Neutrophil (primary cell): ENCODE measurements around the gene HMGCS2.

Source experiments
- H3K27ac ChIP-seq: fragments of 200-600 bp; sonication (generic); 2 replicates; pipeline ENCODE4 v1.5.1; 2016; ENCODE audit warnings: mild to moderate bottlenecking, moderate library complexity
- H3K27me3 ChIP-seq: fragments of 200-600 bp; sonication (generic); 2 replicates; pipeline ENCODE4 v1.6.0; 2016; ENCODE audit warnings: mild to moderate bottlenecking
- H3K36me3 ChIP-seq: fragments of 200-600 bp; sonication (generic); 2 replicates; pipeline ENCODE4 v1.5.1; 2017
- H3K4me1 ChIP-seq, 2 experiments: fragments of 200-600 bp in 1 of 2; sonication (generic) in 1 of 2; 1 replicate in 1 of 2; 2 replicates in 1 of 2; pipeline versions ENCODE4 v1.5.1 to v1.6.1; 2013 to 2016; ENCODE audit warnings: low read depth in 1 of 2, low read length in 1 of 2, mild to moderate bottlenecking in 1 of 2, moderate library complexity in 1 of 2; ENCODE audit not compliant: control insufficient read depth in 1 of 2, insufficient read depth in 1 of 2
- H3K4me3 ChIP-seq, 2 experiments: fragments of 200-600 bp in 1 of 2; sonication (generic) in 1 of 2; 1 replicate in 1 of 2; 2 replicates in 1 of 2; pipeline ENCODE4 v1.5.1; 2013 to 2016; ENCODE audit warnings: low read depth in 1 of 2, low read length in 1 of 2, mild to moderate bottlenecking in 1 of 2, moderate library complexity in 1 of 2
- H3K9me3 ChIP-seq: fragments of 200-600 bp; sonication (generic); 2 replicates; pipeline ENCODE4 v1.5.1; 2016
- TF ChIP-seq, protein P1 (sequence below): fragments of 200-600 bp; sonication (generic); IDR thresholded peaks from 2 replicates; pipeline ENCODE4 v1.5.1; 2016; ENCODE audit warnings: antibody characterized with exemption

Gene HMGCS2

GRCh38 chr1:119725626-119726025, 43.1 kb downstream of the HMGCS2 start:
- H3K36me3 ChIP-seq, result no peaks in the 10 kb centered on the region
- TF ChIP-seq, protein P1, sequence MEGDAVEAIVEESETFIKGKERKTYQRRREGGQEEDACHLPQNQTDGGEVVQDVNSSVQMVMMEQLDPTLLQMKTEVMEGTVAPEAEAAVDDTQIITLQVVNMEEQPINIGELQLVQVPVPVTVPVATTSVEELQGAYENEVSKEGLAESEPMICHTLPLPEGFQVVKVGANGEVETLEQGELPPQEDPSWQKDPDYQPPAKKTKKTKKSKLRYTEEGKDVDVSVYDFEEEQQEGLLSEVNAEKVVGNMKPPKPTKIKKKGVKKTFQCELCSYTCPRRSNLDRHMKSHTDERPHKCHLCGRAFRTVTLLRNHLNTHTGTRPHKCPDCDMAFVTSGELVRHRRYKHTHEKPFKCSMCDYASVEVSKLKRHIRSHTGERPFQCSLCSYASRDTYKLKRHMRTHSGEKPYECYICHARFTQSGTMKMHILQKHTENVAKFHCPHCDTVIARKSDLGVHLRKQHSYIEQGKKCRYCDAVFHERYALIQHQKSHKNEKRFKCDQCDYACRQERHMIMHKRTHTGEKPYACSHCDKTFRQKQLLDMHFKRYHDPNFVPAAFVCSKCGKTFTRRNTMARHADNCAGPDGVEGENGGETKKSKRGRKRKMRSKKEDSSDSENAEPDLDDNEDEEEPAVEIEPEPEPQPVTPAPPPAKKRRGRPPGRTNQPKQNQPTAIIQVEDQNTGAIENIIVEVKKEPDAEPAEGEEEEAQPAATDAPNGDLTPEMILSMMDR, result no peak
- H3K4me3 ChIP-seq, result no peak overlapping the region
- H3K9me3 ChIP-seq, result no peaks in the 10 kb centered on the region
- H3K27ac ChIP-seq, result no peak overlapping the region
- H3K27me3 ChIP-seq, result no peaks in the 10 kb centered on the region
- no peaks in the 10 kb centered on the region for H3K4me1 ChIP-seq

- H3K4me1 ChIP-seq, result no peaks in the 10 kb centered on the region
- no peak overlapping the region for H3K27ac ChIP-seq
- H3K4me3 ChIP-seq, result no peak overlapping the region
- no peaks in the 10 kb centered on the region for H3K9me3 ChIP-seq
- H3K27me3 ChIP-seq, result no peaks in the 10 kb centered on the region
- H3K36me3 ChIP-seq, result no peaks in the 10 kb centered on the region
- TF ChIP-seq, protein P1, result no peak
Measured at GRCh38 chr1:119724611-119725218, 44.0 kb downstream of the HMGCS2 start.

DNA sequence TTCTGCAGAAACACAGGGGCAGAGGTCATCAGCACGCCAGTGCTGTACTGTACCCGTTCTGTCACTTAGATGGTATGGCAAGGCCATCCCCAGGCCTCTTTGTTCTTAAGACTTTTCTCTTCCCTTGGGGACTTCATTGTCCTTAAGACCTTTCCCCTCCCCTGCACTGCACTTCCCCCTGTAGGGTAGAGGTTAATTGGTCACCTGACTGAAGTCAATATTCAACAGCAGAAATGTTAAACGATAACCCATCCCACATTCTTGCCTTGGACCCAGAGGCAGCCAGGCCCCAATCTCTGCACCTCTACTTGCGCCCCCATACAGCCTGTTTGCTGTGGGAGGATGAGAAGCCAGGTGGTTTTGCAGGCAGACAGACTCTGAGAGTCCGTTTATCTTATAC, 46.8 kb downstream of the HMGCS2 start:
- no peaks in the 10 kb centered on the region for H3K9me3 ChIP-seq
- no peaks in the 10 kb centered on the region for H3K27me3 ChIP-seq
- TF ChIP-seq, protein P1, result no peak
- no peak overlapping the region for H3K4me3 ChIP-seq
- no peaks in the 10 kb centered on the region for H3K36me3 ChIP-seq
- H3K27ac ChIP-seq, result no peak overlapping the region
- no peaks in the 10 kb centered on the region for H3K4me1 ChIP-seq

- no peak overlapping the region for H3K4me3 ChIP-seq
- H3K9me3 ChIP-seq, result no peaks in the 10 kb centered on the region
- H3K36me3 ChIP-seq, result no peaks in the 10 kb centered on the region
- no peak overlapping the region for H3K27ac ChIP-seq
- TF ChIP-seq, protein P1, result no peak
- H3K4me1 ChIP-seq, result no peaks in the 10 kb centered on the region
- H3K27me3 ChIP-seq, result no peaks in the 10 kb centered on the region
Measured at GRCh38 chr1:119720866-119721440, 47.8 kb downstream of the HMGCS2 start.

- TF ChIP-seq, protein P1, result no peak
- H3K36me3 ChIP-seq, result no peaks in the 10 kb centered on the region
Measured at GRCh38 chr1:119718972-119719371, 49.7 kb downstream of the HMGCS2 start.

More at GRCh38 chr1:119718972-119719371, 49.7 kb downstream of the HMGCS2 start:
- H3K27me3 ChIP-seq, result peaks cover 4% of the 10 kb centered on the region
- no peaks in the 10 kb centered on the region for H3K4me1 ChIP-seq
- H3K9me3 ChIP-seq, result no peaks in the 10 kb centered on the region
- no peak overlapping the region for H3K27ac ChIP-seq
- no peak overlapping the region for H3K4me3 ChIP-seq
